ENCODE results near the gene PPP4R1.
"Not testable (repeated sequence)": the region's sequence is repeated elsewhere in the genome, so short reads cannot be mapped to it uniquely, and the experiment has no call there.

Gene PPP4R1

DNA sequence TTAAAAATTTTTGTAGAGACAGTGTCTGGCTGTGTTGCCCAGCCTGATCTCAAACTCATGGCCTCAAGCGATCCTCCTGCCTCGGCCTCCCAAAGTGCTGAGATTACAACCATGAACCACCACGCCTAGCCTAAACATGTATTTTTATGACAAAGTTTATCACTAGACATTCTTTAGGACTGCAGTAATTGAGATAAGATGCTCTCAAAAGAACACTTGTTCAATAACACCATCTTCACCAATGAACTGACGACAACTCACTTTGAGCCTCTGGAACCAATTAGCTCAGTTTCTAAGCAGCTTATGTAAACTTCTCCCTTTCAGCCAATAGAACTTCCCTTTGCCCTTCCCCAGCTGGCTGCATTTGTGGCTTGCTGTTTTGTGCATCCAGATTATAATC lies 15.3 kb upstream of the PPP4R1 start:
- DNase-seq = no peak

DNA sequence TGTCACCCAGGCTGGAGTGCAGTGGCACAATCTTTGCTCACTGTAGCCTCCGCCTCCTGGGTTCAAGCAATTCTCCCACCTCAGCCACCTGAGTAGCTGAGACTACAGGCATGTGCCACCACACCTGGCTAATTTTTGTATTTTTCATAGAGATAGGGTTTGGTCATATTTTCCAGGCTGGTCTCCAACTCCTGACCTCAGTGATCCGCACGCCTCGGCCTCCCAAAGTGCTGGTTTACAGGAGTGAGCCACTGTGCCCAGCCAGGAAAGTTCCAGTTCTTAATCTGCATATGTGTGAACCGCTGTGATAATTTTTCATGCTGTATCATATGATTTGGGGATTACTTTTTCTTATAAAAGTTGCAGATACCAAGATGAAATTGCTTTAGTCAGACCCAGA lies 14.6 kb upstream of the PPP4R1 start:
- DNase-seq = no peak

DNA sequence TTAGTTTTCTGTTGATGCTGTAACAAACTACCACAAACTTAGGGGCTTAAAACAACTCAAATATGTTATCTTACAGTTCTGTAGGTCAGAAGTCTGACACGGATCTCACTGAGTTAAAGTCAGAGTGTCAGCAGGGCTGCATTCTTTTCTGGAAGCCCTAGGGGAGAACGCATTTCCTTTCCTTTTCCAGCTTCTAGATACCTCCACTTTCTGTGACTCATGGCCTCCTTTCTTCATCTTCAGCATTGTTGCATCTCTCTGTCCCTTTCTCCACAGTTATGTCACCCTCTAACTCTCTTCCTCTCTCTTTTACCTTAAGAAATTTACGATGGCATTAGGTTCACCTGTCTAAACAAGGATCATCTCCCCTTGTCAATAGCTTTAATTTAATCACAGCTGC lies 13.3 kb upstream of the PPP4R1 start:
- no peak for DNase-seq

DNA sequence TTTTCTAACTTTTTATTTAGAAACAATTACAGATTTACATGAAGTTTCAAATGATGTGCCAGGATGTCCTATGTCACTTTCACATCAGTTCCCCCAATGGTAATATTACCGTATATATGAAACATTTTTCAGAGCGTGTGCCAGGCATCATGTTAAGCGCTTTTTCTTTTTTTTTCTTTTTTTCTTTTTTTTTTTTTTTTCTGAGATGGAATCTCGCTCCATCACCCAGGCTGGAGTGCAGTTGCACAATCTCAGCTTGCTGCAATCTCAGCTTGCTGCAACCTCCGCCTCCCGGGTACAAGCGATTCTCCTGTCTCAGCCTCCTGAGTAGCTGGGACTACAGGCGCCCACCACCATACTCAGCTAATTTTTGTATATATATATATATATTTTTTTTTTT lies 5.6 kb upstream of the PPP4R1 start:
- DNase-seq = no peak

DNA sequence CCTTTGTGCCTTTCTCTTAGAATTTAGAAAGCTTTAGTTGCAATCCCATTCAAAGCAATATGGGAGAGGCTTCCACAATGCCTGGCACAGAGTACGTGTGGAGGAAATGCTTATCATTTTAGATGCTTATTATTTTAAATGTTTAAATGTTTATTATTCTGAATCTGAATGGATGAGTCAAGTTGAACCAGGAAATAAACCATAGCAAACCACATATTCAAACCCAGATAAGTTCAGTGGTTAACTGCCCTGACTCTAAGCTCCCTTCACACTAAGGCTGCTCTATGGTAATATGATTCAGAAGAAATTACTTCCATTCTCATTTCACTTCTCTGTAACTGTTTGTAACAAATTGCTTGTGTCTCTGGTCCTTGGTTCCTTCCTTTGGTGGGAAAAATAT lies 5.2 kb upstream of the PPP4R1 start:
- DNase-seq = peak in 1 of 2 donors; percentile 20

DNA sequence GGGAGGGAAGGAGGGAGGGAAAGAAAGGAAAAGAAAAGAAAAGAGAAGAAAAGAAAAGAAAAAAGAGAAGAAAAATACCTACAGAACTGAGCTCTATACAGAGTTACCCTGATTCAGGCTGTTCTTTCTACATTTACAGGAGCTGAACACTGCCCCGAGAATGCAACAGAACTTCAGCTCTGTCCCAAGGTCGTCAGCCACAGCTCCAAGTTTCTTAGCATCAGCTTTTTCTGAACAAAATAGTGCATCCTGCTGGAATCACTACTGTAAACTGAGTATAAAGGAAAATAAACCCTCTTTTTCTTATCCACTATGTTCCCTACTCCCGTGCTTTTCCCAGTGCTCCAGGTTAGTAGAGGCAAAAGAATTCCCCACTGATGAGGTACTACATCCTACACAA lies 4.7 kb upstream of the PPP4R1 start:
- DNase-seq = no peak

DNA sequence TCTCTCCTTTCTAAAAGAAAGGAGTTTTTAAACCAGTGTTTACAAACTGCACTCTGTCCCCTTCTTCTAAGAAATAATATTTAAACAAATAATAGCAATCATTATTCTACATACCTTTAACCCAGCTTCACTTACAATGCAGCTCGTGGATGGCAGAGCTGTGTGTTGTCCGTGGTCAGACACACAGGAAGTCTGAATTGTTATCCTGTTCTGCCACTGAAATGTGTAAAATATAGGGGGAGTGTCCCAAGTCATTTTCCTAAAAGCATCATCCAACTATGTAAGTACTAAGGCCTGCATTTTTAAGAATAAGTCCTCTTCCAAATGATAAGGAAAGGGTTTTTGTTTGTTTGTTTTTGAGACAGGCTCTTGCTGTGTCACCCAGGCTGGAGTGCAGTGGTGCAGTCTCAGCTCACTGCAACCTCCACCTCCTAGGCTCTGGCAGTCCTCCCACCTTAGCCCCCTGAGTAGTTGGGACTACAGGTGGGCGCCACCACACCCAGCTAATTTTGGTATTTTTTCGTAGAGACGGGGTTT lies 2.7 kb upstream of the PPP4R1 start:
- DNase-seq = no peak

DNA sequence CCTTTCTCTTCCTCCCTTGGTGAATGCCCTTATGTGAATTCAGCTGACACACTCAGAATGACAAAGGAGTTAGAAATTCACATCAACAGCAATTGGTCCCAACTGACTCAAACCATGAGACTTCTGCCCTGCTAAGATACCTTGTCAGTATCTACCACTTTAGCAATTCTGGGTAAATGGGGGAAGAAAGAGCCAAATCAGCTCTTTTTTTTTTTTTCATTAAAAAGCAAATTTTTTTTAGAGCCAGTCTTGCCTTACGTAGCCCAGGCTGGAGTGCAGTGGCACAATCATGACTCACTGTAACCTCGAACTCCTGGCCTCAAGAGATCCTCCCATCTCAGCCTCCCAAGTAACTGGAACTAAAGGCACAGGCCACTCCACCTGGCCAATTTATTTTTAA lies 1.7 kb upstream of the PPP4R1 start:
- DNase-seq = no peak

DNA sequence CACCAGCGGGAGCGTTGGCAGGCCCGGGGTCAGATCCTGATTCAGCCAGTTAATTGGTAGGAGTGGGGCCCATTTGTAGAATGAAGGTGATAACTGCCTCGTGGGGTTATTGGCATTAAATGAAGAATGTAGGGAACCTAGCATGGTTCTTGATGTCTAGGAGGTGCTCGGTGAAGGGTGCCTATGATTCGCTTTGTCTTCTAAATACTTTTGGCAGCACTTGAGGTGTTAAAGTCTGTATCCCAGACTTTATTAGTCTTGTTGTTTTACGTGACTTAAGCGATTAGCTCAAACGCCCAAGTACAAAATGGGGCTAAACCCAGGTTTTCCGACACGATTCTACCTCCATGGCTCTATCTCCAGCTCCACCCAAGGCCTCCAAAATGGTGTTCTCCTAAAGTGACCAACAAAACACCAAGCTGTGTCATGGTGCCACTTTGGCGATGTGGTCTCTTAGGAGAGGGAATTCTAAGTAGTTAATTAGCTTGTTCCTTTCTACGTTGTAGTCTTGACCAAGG lies 980 bp upstream of the PPP4R1 start:
- DNase-seq = no peak

DNA sequence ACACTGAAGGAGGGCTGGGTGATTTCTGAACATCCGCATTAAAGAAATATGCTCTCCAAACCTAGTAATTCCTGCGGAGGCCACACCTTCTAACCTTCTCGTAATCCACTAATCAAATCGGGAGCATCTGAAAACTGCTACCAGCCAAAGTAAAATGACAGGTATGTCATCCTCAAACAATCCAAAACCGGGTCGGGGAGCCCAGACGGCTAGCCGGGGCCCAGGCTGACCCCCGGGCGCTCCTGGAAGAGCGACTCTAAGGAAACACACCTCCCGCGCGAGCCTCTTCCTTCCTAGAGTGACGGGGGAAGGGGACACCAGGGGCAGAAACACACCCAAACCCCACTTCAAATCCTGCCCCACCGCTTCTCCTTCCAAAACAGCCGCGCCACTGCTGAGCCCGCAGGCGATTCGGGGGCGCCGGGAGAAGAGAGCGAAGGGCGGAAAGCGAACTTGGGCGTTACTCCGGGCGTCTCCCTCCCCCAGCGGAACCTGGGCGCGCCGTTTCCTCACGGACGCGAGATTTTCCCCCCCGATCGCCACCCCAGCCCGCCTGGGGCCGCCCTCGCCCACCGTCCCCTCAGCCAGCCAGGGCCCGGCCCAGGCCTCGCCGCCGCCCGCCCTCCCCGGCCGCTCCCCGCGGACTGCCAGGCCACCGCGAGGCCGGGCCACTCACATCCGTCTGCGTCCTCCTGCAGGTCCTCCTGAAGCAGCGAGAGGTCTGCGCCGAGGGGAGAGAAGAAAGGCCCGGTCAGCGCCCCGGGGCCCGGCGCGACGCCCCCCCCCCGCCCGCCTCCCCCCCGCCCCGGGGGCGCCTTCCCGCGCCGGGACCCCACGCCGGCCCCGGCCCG lies 584 bp downstream of the PPP4R1 start:
- peak; percentile 30 to 39 for DNase-seq

DNA sequence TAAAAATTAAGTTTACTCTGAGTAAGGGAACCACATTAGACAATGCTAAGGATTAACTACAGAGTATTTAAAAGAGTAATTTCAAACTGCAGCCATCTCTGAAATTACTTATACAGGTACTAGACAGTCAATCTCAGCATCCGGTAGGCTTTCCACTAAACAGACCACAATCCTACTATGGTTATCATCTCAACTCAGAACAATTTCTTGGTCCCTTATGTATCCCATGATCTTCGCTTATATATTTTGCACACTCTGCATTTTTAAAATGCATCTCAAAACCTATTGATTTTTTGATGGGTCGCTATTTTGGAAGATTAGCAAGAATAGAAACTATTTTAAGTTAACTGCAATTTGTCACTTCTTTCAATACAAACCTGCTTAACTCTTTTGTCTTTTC lies 1.4 kb downstream of the PPP4R1 start:
- DNase-seq = peak in 1 of 2 donors; percentile 15

DNA sequence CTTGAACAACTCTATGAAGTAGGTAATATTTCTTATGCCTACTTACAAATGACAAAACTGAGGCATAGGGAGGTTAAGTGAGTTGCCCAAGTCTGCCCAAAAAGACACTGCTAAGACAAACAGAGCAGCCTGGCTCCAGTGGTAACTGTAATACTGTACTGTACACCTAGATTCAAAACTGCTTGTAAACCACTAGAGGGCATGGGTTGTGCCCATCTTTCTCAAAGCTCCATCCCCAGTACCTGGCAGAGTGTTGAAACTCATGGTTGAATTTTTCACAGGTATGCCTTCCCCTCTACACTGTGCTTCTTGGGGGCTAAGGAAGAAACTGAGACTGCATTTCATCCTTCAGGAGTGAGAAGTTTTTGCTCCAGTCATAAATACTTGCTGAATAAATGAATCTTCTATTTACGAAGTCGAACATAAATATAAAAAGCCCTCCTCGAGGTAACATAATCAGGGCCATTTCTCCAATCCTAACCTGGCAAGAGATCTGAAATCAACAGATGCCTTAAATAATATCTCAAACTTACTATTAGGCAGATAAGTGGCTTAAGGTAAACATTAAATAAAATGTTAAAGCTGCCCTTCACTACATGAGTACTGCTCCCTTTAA lies 2.0 kb downstream of the PPP4R1 start:
- DNase-seq = peak; percentile 61 to 70

DNA sequence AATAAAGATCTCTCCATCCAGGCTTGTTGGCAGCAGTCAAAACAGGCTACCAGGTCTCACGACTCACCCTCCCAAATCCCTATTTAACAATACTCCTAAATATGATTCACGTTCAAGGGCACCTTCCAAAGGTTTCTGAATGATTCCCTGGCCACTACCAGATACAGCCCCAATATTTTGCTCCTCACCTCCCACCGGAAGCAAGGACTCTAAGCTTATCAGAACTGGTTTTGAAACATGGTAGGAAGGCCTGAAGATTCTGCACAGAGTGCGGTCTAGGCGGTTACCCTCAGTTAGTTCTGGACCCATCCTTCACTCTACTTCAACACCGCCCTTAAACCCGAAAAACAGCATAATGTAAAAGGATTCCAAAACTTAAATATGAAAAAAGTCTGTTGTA lies 5.2 kb downstream of the PPP4R1 start:
- no peak for DNase-seq

DNA sequence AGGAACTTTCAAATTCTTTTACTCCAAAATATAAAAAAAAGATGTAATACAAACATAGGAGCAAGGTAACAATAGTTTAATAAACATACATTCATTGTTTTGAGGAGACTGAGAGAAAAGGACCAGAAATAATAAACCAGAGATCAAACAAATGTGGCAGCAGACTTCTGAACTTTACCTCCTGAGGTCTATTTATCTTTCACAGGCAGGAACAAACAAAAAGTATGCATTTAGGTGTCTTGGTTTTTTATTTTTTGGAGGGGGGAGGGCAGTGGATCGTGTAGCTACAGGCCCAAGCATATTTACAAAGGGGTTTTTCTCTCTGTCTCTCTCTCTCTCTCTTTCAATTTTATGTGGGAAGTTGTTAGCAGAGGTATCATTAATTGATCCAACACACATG lies 5.6 kb downstream of the PPP4R1 start:
- no peak for DNase-seq

DNA sequence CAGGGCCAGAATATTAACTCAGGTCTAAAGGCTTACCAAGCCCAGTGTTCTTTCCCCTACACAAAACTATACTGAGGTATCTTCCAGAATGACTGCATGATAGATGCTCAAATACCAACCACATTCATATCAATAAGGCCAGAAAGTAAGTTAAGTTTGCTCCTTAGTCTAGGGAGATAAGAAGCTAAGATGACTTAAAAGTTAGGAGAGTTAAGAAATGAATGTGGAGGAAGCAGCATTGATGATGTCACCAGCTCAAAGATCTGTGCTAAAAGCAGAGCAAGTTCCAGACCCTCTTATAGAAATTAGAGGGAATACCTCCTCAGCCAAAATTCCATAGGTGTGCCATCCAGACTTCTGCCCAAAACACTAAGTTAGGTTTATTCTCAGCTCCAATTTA lies 6.1 kb downstream of the PPP4R1 start:
- DNase-seq = no peak

DNA sequence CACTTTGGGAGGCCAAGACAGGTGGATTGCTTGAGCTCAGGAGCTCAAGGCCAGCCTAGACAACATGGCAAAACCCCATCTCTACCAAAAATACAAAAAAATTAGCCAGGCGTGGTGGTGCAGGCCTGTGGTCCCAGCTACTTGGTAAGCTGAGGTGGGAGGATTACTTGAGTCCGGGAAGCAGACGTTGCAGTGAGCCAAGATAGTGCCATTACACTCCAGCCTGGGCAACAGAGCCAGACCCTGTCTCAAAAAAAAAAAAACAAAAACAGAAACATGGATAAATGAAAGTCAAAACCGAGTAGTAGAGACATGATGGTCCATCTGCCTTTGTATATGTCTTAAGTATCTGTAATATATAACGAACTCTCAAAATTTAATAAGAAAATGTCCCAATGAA lies 7.2 kb downstream of the PPP4R1 start:
- DNase-seq = not testable (repeated sequence)

DNA sequence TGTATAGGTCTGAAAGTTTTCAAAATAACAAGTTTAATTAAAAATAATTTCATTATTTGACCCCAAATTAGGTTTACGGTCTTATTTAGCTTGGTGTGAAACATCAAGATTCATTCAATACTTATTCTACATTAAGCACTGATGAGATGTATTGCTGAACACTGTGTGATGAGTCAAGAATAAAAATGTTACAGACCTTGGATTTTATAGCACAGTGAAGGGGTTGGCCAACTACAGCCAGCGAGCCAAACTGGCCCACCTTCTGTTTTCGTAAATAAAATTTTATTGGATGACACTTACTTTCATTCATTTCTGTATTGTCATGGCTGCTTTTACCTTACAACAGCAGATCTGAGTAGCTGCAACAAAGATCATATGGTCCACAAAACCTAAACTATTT lies 8.3 kb downstream of the PPP4R1 start:
- DNase-seq = no peak

DNA sequence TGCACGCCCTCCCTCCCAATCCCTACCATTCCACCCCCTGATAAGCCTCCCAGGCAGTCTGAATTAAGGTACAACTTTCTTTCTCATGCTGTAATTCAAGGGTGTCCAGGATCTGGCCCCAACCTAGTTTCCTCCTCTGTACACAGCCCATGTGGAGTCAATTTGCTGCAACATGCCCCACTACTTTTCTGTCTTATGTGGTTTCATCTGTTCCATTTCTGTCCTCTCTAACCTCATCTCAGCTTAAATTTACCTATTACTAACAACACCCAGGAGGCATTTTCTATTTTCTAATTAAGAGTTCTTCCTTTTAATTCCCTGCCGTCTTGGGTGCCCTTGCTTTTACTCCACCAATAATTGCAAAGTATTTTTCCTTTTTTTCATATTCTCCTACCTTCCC lies 10.0 kb downstream of the PPP4R1 start:
- no peak for DNase-seq

DNA sequence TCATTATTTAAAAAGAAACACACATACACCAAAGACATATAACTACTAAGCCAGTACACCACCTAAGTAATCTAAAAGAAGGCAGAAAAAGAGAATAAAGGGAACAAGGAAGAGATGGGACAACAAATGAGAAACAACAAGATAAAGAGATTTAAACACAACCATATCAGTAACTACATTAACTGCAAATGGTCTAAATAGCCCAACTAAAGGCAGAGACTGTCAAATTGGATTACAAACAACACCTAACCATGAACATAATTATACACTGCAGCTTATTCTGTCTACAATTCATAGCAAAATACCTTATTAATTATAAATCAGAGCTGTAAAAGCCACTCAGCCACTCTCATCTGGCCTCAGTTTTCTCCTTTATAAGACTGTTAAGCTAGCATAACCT lies 15.0 kb downstream of the PPP4R1 start:
- DNase-seq = no peak

DNA sequence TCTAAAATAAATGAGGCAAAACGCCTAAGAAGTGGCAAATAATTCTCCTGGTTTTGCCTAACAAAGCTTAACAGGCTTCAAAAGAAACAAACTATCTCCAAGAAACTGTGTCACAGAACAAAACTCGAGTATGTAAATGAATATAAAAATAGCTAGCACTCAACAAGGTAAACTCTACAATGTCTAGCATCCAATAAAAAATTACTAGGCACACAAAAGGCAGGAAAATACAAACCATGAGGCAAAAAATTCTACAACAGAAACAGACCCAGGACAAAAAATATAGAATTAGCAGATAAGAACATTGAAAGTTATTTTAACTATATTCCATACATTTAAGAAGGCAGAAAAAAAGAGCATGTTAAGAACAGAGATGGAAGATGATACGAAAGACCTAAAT lies 16.8 kb downstream of the PPP4R1 start:
- DNase-seq = no peak

DNA sequence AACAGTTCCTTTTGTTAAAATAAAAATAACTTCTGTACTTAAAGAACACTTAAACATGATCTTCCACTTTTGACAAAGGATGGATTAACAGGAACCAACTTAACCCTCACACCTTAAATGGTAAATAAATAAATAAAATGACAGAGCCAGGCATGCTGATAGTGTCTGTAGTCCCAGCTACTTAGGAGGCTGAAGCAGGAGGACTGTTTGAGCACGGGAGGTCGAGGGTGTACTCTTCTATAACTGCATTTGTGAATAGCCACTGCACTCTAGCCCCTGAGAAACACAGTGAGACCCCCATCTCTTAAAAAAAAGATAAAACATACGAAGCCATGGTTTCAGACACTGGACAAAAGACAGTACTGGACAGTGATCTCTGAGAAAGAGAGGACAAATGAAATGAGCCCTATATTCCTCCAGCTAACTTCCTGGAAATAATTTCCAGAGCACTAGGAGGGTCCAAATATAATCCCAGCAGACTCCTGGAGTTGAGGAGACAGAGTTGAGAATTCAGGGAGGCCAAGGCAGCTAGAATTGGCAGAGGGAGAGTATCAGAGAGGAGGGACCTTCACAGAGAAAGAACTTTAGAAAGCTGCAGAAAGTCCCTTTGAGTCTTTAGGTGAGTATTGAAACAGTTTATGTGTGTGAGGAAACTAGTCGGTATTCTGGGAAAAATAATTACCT lies 17.4 kb downstream of the PPP4R1 start:
- DNase-seq = no peak

DNA sequence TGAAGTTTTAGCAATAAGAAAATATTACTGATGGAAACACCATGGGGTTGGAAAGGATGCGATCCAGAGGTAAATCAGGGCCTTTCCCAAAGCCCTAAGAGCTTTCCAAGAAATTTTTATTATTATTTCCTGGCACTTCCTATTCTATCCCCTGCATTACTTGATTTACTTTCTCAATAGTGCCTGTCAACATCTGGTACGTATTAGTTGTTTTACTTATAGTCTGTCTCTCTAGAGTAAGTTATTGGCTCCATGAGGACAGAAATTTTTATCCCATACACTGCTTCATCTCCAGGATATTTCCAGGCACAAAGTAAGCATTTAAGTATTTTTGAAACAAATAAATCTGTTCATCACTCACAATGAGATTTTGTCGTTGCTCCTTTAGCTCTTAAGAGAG lies 18.1 kb downstream of the PPP4R1 start:
- DNase-seq = no peak

DNA sequence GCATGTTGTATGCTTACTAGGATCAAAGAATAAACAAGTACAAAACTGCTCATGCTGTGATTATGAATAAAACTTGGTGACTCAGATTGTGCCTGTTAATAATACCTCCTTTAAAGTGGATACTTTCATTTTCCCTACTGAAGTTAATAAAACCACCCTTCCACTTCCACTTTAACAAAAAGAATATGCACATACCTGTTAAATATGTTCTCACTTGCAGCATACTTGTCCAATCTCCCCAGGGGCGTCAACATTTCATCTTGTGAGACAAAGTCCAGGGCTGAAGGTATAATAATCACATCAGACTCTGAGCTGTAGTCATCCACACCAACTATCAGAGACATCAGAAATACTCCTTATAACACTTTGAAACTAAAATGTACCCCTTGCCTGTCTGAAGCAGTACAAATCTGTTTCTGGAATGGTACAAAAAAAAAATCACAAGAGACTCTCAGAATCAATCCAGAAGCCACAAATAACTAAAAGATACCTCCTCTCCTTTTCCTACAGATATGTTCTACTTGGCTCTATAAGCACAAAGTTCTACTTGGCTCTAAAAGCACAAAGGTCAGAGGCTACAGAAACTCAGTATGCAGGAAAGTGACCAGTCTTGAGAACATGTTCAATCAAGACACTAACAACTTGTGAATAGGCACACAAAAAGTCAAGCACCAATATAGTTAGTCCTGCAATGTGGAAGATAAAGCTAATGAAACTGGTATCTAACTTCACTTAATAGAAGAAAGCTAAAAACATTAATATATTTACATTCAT lies 19.3 kb downstream of the PPP4R1 start:
- no peak for DNase-seq

Data from CD4-positive, alpha-beta T cell treated with Interleukin-4 for 1 hour (primary cell).